GM18873 (cell line): ENCODE measurements around the gene ZP1.
"Not testable (repeated sequence)": the region's sequence is repeated elsewhere in the genome, so short reads cannot be mapped to it uniquely, and the experiment has no call there.

Experiments
- ATAC-seq: cut with Tn5 transposase; IDR thresholded peaks from one replicate; pipeline ENCODE4 v1.9.1; 2021; ENCODE audit warnings: mild to moderate bottlenecking, moderate library complexity, moderate number of reproducible peaks; ENCODE audit not compliant: unreplicated experiment, low FRiP score

The ZP1 gene

DNA sequence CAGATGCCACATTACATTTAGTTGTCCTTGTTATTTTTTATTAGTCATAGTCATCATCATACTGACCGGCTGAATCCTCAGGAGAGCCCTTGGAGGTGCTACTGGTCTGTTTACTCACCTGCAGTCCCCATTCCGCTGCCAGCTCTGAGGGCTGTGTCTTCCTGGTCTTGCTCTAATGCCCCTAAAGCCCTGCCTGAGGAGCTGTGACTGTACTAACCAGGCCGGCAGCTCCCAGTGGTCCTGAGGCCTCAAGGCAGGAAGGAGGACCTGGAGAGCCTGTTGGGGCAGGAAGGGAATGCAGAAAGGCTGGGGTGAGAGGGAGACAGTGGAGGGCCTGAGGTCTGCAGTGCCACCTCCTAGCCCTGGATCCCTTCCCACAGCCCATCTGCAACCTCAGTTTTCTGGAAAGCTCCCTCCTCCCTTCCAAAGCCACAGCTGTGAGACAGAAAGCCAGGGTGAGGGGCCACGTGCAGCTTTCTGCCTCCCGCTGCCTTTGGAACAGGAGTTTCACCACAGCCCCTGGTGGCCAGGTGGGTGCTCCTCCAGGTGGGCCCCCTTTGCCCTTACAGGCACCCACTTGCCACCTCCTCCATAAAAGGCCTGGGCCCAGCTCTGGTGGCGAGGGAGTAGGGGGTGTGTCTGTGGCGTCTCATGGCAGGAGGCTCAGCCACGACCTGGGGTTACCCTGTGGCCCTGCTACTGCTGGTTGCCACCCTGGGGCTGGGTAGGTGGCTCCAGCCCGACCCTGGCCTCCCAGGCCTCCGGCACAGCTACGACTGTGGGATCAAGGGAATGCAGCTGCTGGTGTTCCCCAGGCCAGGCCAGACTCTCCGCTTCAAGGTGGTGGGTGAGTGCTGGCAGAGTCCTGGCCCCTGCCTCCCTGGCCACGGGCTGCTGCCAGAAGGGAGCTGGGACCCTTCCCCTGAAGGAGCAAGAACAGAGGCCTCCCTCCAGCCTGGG lies at the start of gene ZP1:
TSS of gene ZP1 (plus strand) at position 632 of the 960 bp plus-strand sequence. CDS start at position 652, 20 bp downstream.
- no peak for ATAC-seq

- no peak for ATAC-seq
Observed at GRCh38 chr11:60818057-60818456, 49.3 kb upstream of the ZP1 start.

- ATAC-seq: no peak
Observed at GRCh38 chr11:60821827-60822599, 45.3 kb upstream of the ZP1 start.

GRCh38 chr11:60823745-60824306 lies 43.5 kb upstream of the ZP1 start:
- not testable (repeated sequence) for ATAC-seq

DNA sequence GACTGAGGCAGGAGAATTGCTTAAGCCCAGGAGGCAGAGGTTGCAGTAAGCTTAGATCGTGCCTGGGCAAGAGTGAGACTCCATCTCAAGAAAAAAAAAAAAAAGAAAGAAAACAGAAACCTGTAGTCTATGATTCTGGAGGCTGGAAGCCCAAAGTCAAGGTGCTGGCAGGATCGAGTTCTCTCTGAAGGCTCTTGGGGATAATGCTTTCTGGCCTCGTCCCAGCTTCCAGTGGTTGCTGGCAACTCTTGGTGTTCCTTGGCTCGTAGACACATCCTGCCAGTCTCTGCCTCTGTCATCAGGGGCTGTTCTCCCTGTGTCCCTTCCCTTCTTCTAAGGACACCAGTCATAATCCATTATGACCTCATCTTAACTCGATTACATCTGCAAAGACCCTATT lies 42.2 kb upstream of the ZP1 start:
- ATAC-seq: no peak

- no peak for ATAC-seq
Observed at GRCh38 chr11:60825790-60826189, 41.6 kb upstream of the ZP1 start.

GRCh38 chr11:60830478-60831142 lies 36.7 kb upstream of the ZP1 start:
- no peak for ATAC-seq

GRCh38 chr11:60831143-60831500 lies 36.2 kb upstream of the ZP1 start:
- ATAC-seq: no peak

GRCh38 chr11:60831501-60832079 lies 35.8 kb upstream of the ZP1 start:
- no peak for ATAC-seq

DNA sequence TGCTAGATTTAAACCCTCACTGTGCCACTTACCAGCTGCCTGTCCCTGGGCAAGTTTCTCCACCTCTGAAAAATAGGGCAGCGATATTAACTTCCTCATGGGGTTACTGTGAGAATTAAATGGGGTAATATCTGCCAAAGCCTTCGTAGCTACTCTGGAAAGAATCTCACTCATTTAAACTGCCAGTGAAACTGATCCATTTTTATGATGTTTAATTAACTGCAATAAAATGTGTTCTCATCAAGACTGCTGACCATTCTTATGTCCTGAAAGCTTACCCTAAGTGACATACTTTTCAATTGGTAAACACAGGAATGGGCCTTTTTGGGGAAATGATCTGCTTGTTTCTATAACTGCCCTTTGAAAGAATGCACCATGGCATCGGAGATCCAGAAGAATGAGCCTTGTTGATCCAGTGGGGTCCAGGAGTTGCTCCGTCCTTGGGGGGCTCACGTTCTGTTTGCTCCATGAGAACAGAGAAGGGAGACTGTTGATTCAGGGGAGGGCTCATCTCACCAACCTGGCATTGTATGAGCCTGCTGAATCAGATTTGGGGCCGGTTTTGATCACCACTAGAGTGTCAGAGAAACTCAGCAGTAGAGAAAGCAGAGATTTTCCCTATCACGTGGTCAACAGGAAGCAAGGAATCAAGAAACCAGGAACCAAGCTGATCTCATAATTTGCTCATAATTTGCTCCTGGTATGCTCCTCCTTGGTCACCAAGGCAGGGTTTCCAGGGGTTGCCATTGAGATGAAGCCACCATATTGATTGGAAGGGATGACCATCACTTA lies 32.4 kb upstream of the ZP1 start:
- no peak for ATAC-seq

DNA sequence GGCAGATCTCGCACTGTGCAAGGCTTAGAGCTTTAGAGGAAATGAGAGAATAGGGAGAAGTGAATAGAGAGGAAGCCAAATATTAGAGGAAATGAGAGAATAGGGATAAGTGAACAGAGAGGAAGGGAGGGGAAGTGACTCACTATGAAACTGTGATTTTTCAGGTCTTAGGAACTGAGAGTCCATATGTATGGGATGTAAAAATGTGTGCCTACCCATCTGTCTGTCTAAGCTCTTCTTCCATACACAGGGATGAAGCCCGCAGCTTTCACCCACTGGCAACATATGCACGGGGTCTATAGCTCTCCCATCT lies 31.9 kb upstream of the ZP1 start:
- ATAC-seq: no peak

- no peak for ATAC-seq
Observed at GRCh38 chr11:60836866-60837515, 30.4 kb upstream of the ZP1 start.

DNA sequence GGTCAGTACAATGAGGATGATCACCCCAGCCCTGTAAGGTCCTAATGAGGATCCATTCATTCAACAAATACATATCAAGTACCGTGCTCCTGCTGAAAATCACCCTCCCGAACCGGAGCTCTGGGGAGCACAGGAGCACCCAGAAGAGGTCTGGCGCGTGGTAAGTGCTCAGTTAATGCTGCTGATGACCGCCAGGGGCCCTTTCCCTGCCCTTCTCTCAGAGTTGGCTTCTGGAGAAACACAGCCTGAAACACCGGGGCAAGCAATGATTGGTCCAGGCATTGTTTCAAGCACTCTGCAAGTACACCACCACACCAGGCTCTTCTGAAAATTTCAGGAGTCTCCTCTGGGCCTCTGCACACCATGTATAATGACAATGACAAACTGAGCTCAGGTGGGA lies 29.2 kb upstream of the ZP1 start:
- ATAC-seq: no peak

GRCh38 chr11:60840470-60841430 lies 26.6 kb upstream of the ZP1 start:
- ATAC-seq: no peak

DNA sequence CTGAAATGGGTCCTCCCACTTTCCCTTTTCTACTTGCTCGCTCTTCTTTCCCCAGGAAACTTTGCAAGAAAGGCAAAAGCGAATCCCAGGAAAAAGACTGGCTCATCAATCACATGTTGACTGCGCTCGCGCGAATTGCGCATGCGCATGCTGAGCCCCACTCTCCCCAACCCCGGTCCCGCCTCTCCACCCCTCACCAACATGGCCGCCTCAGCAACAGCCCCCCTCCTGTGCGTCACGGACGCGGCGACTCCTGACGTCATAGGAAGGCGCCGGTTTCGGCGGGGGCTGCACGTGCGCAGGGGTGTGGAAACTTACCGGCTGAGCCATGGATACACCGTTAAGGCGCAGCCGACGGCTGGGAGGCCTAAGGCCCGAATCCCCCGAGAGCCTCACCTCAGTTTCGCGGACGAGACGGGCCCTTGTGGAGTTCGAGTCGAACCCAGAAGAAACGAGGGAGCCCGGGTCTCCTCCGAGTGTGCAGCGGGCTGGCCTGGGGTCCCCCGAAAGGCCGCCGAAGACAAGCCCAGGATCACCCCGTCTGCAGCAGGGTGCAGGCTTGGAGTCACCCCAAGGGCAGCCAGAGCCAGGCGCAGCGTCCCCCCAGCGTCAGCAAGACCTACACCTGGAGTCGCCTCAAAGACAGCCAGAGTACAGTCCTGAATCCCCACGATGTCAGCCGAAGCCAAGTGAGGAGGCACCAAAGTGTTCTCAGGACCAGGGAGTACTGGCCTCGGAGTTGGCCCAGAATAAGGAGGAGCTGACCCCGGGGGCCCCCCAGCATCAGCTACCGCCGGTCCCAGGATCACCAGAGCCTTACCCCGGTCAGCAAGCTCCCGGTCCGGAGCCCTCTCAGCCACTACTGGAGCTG lies 25.3 kb upstream of the ZP1 start, which contains the start of gene CCDC86:
TSS of gene CCDC86 (plus strand) at position 317 of the 871 bp plus-strand sequence. CDS start at position 329, 12 bp downstream.
- ATAC-seq: peak; percentile 58

- ATAC-seq: no peak
Observed at GRCh38 chr11:60842668-60843600, 24.4 kb upstream of the ZP1 start.
